K562 (cell line): ENCODE data around the gene FXN. TPM values are rescaled to one million over a fixed set of nuclear protein-coding genes. Genes with fewer than 3 reads are reported as not detected.

Source experiments
- ATAC-seq: fragments of 200-7000 bp; cut with Tn5 transposase; 3 replicates; pipeline ENCODE4 v1.9.1; 2020; ENCODE audit warnings: moderate library complexity
- BruUV-seq: library from RNA; stranded (reverse); fragments of 400-500 nt; replicated peaks from 2 replicates; lab custom pipeline; 2021; lab: Mats Ljungman, UMichigan
- CTCF ChIA-PET: fragments of 300-600 bp; formaldehyde crosslinking; extraction: SDS; loops from one replicate; lab custom pipeline; 2021; ENCODE audit warnings: low intra/inter-chr PET ratio; lab: Yijun Ruan, JAX
- POLR2A ChIA-PET: fragments of 300-600, 350-650 bp; sonication (Branson Sonifier 250); formaldehyde crosslinking; extraction: SDS; loops from one replicate; lab custom pipeline; 2021; ENCODE audit warnings: antibody characterized with exemption, inconsistent platforms; lab: Yijun Ruan, JAX
- DNase-seq, 4 experiments: peaks; one replicate each; pipeline versions ENCODE4 v3.0.0 to v3.0.0-alpha.2; 2011 to 2018; ENCODE audit warnings: low spot score in 3 of 4, mixed read lengths in 3 of 4; ENCODE audit errors: extremely low read depth in 1 of 4
- FAIRE-seq: peaks from 2 replicates; lab custom pipeline; 2011; peaks lifted over from hg19 to GRCh38; lab: Jason Lieb, UNC
- H2AFZ ChIP-seq: 2 replicates; pipeline ENCODE4 v1.6.0; 2011; ENCODE audit warnings: low read depth, low read length, control low read depth, inconsistent platforms
- H3K27ac ChIP-seq: fragments of 200-600 bp; 3 replicates; pipeline ENCODE4 v1.8.0; 2011; ENCODE audit warnings: low read depth, mild to moderate bottlenecking, control low read depth, inconsistent platforms, low read length, moderate library complexity, mixed read lengths; ENCODE audit errors: extremely low read depth
- H3K27me3 ChIP-seq, 2 experiments: fragments of 300-600 bp in 1 of 2; 2 replicates in 1 of 2; 3 replicates in 1 of 2; pipeline versions ENCODE4 v1.6.0 to v1.8.0; 2011; ENCODE audit warnings: inconsistent platforms in 2 of 2, low read length in 2 of 2, mild to moderate bottlenecking in 1 of 2, mixed read lengths in 1 of 2, moderate library complexity in 1 of 2; ENCODE audit not compliant: control insufficient read depth in 2 of 2, insufficient read depth in 2 of 2
- H3K36me3 ChIP-seq: fragments of 300-600 bp; 3 replicates; pipeline ENCODE4 v1.8.0; 2011; ENCODE audit warnings: mild to moderate bottlenecking, low read length, inconsistent platforms; ENCODE audit not compliant: control insufficient read depth, insufficient read depth
- H3K4me1 ChIP-seq, 2 experiments: fragments of 200-600 bp in 1 of 2; replicated peaks in 1 of 2; 2 replicates in 1 of 2; 3 replicates in 1 of 2; pipeline versions ENCODE4 v1.5.1 to v1.8.0; 2011; ENCODE audit warnings: inconsistent platforms in 2 of 2, low read length in 2 of 2, mild to moderate bottlenecking in 1 of 2, mixed read lengths in 1 of 2, moderate library complexity in 1 of 2; ENCODE audit not compliant: control insufficient read depth in 2 of 2, insufficient read depth in 2 of 2
- H3K4me2 ChIP-seq: 2 replicates; pipeline ENCODE4 v1.6.1; 2011; ENCODE audit warnings: low read length, control low read depth, inconsistent platforms, mixed read lengths; ENCODE audit not compliant: insufficient read depth
- H3K4me3 ChIP-seq: fragments of 200-600 bp; sonication (generic), shearing (Covaris generic); 2 replicates; pipeline ENCODE4 v1.5.1; 2016; ENCODE audit warnings: control low read depth, inconsistent platforms
- H3K79me2 ChIP-seq: fragments of 200-600 bp; 3 replicates; pipeline ENCODE4 v1.8.0; 2011; ENCODE audit warnings: low read length, inconsistent platforms; ENCODE audit not compliant: control insufficient read depth, insufficient read depth
- H3K9ac ChIP-seq, 2 experiments: 2 replicates each; pipeline versions ENCODE4 v1.6.0 to v1.6.1; 2011; ENCODE audit warnings: low read depth in 2 of 2, low read length in 2 of 2, control low read depth in 1 of 2, inconsistent platforms in 1 of 2, mild to moderate bottlenecking in 1 of 2, mixed read lengths in 1 of 2; ENCODE audit not compliant: insufficient read depth in 1 of 2
- H3K9me1 ChIP-seq: one replicate; pipeline ENCODE4 v1.6.0; 2011; ENCODE audit warnings: inconsistent platforms, mild to moderate bottlenecking, low read length, moderate library complexity; ENCODE audit not compliant: control insufficient read depth, insufficient read depth
- H3K9me3 ChIP-seq: replicated peaks from 2 replicates; pipeline ENCODE4 v1.5.1; 2011; ENCODE audit warnings: low read depth, low read length, inconsistent platforms; ENCODE audit not compliant: control insufficient read depth, insufficient read depth
- H4K20me1 ChIP-seq: replicated peaks from 2 replicates; pipeline ENCODE4 v1.6.1; 2011; ENCODE audit warnings: low read length, inconsistent platforms, mixed read lengths; ENCODE audit not compliant: control insufficient read depth, insufficient read depth
- CCAR2 ChIP-seq: fragments of 200-400 bp; formaldehyde crosslinking; IDR thresholded peaks from 2 replicates; pipeline ENCODE4 v1.6.1; 2017; ENCODE audit warnings: mild to moderate bottlenecking, low read depth, low read length
- CREBBP ChIP-seq: IDR thresholded peaks from one replicate; pipeline ENCODE4 v1.6.1; 2012; ENCODE audit warnings: low read depth, mild to moderate bottlenecking, control low read depth, inconsistent platforms, low read length
- EP300 ChIP-seq: IDR thresholded peaks from 2 replicates; pipeline ENCODE4 v1.6.1; 2012; ENCODE audit warnings: low read length, improper control_type of control experiment
- EWSR1 ChIP-seq: fragments of 450-650 bp; IDR thresholded peaks from 2 replicates; pipeline ENCODE4 v1.6.1; 2018; ENCODE audit warnings: borderline replicate concordance, mild to moderate bottlenecking, low read depth, moderate library complexity; ENCODE audit not compliant: partially characterized antibody
- HSF4 ChIP-seq: fragments of 250-450 bp; sonication (Bioruptor Pico); IDR thresholded peaks from 2 replicates; pipeline ENCODE4 v2.1.2; 2022; ENCODE audit warnings: mild to moderate bottlenecking, moderate library complexity, borderline replicate concordance
- RBM39 ChIP-seq: fragments of 200-400 bp; formaldehyde crosslinking; optimal IDR thresholded peaks from 2 replicates; pipeline ENCODE3; 2018; ENCODE audit warnings: low read depth, low read length
- U2AF1 ChIP-seq: fragments of 200-400 bp; formaldehyde crosslinking; optimal IDR thresholded peaks from 2 replicates; pipeline ENCODE3; 2017; ENCODE audit warnings: mild to moderate bottlenecking, low read depth, low read length, moderate library complexity
- WGBS: fragments of 100-300 bp; shearing (Covaris generic); methylation state at CpG from one replicate; pipeline ENCODE4 v1.1.6; 2016; ENCODE audit warnings: low coverage, mixed read lengths; ENCODE audit not compliant: insufficient coverage; ENCODE audit errors: missing lambda C conversion rate; 5-methylcytosine and 5-hydroxymethylcytosine counted together
- in situ Hi-C: fragments of 300-500 bp; cut with MboI; formaldehyde crosslinking; loops from 4 replicates; pipeline ENCODE4 v1.15.0; 2018; ENCODE audit warnings: inconsistent platforms, mixed read lengths
- intact Hi-C: fragments of 100-400 bp; cut with micrococcal nuclease; formaldehyde crosslinking; loops from 2 replicates; pipeline ENCODE4 v1.14.2; 2022
- polyA plus RNA-seq, 8 experiments: library from polyadenylated mRNA; depleted of rRNA in 4 of 8; stranded (reverse) in 5 of 8; unstranded in 3 of 8; fragments of >200 nt; fragmentation: Nextera tagmentation in 2 of 8; fragmentation: Illumina TruSeq in 1 of 8; extraction: Ambion mirVana in 2 of 8; extraction: Trizol in 1 of 8; gene quantifications; 2 replicates each; pipeline versions ENCODE4 v1.2.1 to v1.2.3, GENCODE V29; 2011 to 2014; ENCODE audit warnings: inconsistent platforms in 1 of 8, missing spikeins in 1 of 8
- total RNA-seq, 7 experiments: library from RNA; depleted of rRNA in 6 of 7; stranded (reverse); fragments of >200 nt in 6 of 7; fragmentation: Illumina TruSeq in 2 of 7; extraction: Trizol in 2 of 7; gene quantifications; 2 replicates each; pipeline versions ENCODE4 v1.2.1 to v1.2.3, GENCODE V29; 2011 to 2021; ENCODE audit warnings: low replicate concordance in 1 of 7
- TF ChIP-seq, protein P1 (sequence below): sonication (generic); formaldehyde crosslinking; IDR thresholded peaks from 2 replicates; pipeline ENCODE4 v1.8.1; 2023; ENCODE audit warnings: mild to moderate bottlenecking, missing genetic modification reagents
- TF ChIP-seq, protein P2 (sequence below): fragments of 450-650 bp; IDR thresholded peaks from 2 replicates; pipeline ENCODE4 v1.6.1; 2016; ENCODE audit warnings: mild to moderate bottlenecking, moderate library complexity

Gene FXN
- total and polyA plus RNA-seq, 9 of the 15 experiments (the other 6 are each of a cell fraction or from before 2014, with no cell fraction given), result 7.6 to 51.5 (median 30.3) TPM

DNA sequence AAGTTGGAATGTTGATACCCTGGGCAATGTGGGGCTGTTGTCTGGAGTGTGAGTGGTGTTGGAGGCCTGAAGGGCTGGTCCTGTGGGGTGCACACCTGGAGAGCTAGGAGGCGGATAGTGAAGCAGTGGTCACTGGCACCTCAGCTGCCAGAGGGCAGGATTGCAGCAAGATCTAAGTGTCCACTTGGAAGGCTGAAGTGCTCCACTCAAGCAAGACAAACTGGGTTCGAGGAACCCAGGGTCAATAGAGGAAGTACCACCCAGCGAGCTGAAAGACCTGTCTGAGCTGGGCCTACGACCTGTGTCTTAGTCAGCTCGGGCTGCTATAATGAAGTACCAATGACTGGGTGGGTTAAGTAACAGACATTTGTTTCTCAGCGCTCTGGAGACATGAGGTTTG lies 98.9 kb downstream of the FXN start:
- FAIRE-seq (no peak), ATAC-seq (no peak), DNase-seq (no peak)
- Histone ChIP-seq H3K27ac (no peak overlapping the region), H3K9ac (no peak overlapping the region), H3K36me3 (no peaks in the 10 kb centered on the region), H4K20me1 (no peaks in the 10 kb centered on the region), H3K4me2 (no peak overlapping the region), H2AFZ (no peak overlapping the region), H3K4me3 (no peak overlapping the region), H3K9me3 (no peaks in the 10 kb centered on the region), H3K79me2 (no peaks in the 10 kb centered on the region), H3K27me3 (no peaks in the 10 kb centered on the region), H3K9me1 (no peaks in the 10 kb centered on the region), H3K4me1 (peaks cover 8 to 14% of the 10 kb centered on the region in 2 experiments; a peak in 3 of 5 replicates)
- TF ChIP-seq EP300, result no peak
- TF ChIP-seq EWSR1, result no peak
- TF ChIP-seq, protein P1, sequence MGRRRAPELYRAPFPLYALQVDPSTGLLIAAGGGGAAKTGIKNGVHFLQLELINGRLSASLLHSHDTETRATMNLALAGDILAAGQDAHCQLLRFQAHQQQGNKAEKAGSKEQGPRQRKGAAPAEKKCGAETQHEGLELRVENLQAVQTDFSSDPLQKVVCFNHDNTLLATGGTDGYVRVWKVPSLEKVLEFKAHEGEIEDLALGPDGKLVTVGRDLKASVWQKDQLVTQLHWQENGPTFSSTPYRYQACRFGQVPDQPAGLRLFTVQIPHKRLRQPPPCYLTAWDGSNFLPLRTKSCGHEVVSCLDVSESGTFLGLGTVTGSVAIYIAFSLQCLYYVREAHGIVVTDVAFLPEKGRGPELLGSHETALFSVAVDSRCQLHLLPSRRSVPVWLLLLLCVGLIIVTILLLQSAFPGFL (CRISPR knock-in tag), result no peak
- TF ChIP-seq RBM39, result no peak
- TF ChIP-seq, protein P2, sequence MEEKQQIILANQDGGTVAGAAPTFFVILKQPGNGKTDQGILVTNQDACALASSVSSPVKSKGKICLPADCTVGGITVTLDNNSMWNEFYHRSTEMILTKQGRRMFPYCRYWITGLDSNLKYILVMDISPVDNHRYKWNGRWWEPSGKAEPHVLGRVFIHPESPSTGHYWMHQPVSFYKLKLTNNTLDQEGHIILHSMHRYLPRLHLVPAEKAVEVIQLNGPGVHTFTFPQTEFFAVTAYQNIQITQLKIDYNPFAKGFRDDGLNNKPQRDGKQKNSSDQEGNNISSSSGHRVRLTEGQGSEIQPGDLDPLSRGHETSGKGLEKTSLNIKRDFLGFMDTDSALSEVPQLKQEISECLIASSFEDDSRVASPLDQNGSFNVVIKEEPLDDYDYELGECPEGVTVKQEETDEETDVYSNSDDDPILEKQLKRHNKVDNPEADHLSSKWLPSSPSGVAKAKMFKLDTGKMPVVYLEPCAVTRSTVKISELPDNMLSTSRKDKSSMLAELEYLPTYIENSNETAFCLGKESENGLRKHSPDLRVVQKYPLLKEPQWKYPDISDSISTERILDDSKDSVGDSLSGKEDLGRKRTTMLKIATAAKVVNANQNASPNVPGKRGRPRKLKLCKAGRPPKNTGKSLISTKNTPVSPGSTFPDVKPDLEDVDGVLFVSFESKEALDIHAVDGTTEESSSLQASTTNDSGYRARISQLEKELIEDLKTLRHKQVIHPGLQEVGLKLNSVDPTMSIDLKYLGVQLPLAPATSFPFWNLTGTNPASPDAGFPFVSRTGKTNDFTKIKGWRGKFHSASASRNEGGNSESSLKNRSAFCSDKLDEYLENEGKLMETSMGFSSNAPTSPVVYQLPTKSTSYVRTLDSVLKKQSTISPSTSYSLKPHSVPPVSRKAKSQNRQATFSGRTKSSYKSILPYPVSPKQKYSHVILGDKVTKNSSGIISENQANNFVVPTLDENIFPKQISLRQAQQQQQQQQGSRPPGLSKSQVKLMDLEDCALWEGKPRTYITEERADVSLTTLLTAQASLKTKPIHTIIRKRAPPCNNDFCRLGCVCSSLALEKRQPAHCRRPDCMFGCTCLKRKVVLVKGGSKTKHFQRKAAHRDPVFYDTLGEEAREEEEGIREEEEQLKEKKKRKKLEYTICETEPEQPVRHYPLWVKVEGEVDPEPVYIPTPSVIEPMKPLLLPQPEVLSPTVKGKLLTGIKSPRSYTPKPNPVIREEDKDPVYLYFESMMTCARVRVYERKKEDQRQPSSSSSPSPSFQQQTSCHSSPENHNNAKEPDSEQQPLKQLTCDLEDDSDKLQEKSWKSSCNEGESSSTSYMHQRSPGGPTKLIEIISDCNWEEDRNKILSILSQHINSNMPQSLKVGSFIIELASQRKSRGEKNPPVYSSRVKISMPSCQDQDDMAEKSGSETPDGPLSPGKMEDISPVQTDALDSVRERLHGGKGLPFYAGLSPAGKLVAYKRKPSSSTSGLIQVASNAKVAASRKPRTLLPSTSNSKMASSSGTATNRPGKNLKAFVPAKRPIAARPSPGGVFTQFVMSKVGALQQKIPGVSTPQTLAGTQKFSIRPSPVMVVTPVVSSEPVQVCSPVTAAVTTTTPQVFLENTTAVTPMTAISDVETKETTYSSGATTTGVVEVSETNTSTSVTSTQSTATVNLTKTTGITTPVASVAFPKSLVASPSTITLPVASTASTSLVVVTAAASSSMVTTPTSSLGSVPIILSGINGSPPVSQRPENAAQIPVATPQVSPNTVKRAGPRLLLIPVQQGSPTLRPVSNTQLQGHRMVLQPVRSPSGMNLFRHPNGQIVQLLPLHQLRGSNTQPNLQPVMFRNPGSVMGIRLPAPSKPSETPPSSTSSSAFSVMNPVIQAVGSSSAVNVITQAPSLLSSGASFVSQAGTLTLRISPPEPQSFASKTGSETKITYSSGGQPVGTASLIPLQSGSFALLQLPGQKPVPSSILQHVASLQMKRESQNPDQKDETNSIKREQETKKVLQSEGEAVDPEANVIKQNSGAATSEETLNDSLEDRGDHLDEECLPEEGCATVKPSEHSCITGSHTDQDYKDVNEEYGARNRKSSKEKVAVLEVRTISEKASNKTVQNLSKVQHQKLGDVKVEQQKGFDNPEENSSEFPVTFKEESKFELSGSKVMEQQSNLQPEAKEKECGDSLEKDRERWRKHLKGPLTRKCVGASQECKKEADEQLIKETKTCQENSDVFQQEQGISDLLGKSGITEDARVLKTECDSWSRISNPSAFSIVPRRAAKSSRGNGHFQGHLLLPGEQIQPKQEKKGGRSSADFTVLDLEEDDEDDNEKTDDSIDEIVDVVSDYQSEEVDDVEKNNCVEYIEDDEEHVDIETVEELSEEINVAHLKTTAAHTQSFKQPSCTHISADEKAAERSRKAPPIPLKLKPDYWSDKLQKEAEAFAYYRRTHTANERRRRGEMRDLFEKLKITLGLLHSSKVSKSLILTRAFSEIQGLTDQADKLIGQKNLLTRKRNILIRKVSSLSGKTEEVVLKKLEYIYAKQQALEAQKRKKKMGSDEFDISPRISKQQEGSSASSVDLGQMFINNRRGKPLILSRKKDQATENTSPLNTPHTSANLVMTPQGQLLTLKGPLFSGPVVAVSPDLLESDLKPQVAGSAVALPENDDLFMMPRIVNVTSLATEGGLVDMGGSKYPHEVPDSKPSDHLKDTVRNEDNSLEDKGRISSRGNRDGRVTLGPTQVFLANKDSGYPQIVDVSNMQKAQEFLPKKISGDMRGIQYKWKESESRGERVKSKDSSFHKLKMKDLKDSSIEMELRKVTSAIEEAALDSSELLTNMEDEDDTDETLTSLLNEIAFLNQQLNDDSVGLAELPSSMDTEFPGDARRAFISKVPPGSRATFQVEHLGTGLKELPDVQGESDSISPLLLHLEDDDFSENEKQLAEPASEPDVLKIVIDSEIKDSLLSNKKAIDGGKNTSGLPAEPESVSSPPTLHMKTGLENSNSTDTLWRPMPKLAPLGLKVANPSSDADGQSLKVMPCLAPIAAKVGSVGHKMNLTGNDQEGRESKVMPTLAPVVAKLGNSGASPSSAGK, result no peak
- no peak for TF ChIP-seq HSF4
- TF ChIP-seq U2AF1, result no peak
- TF ChIP-seq CREBBP, result no peak
- no peak for TF ChIP-seq CCAR2
- in situ Hi-C loops, result no loop called here
- POLR2A ChIA-PET, result no interaction called here
- intact Hi-C loops, result no loop called here
- CTCF ChIA-PET, result no interaction called here
- WGBS, result 51% methylated on average over 5 of the region's 6 CpGs
- no TSS peak for BruUV-seq
